Inflammatory macrophage (primary cell): ENCODE measurements around the gene SMIM26.

Experiments used
- DNase-seq, 2 donors: peaks; one replicate each; pipeline ENCODE4 v3.0.0-alpha.2; 2020 to 2022

SMIM26 gene

DNA sequence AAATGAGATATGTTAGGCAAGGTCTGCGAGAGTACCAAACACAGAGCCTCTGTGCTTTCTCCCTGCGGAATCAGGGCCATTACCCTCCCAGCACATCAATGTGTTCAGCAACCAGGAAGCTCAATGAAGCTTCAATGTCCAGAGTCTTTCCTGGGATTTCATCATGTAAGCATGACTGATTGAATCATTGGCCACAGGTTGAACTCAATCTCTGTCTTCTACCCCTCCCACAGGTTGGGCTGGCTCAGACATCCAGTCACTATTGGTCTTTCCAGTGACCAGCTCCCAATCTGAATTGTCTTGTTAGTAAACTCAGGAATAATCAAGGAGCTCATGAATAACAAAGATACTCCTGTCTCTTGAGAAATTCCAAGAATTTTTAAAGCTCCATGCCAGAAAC, 17.9 kb downstream of the SMIM26 start:
- DNase-seq = peak; percentile 15 to 66

DNA sequence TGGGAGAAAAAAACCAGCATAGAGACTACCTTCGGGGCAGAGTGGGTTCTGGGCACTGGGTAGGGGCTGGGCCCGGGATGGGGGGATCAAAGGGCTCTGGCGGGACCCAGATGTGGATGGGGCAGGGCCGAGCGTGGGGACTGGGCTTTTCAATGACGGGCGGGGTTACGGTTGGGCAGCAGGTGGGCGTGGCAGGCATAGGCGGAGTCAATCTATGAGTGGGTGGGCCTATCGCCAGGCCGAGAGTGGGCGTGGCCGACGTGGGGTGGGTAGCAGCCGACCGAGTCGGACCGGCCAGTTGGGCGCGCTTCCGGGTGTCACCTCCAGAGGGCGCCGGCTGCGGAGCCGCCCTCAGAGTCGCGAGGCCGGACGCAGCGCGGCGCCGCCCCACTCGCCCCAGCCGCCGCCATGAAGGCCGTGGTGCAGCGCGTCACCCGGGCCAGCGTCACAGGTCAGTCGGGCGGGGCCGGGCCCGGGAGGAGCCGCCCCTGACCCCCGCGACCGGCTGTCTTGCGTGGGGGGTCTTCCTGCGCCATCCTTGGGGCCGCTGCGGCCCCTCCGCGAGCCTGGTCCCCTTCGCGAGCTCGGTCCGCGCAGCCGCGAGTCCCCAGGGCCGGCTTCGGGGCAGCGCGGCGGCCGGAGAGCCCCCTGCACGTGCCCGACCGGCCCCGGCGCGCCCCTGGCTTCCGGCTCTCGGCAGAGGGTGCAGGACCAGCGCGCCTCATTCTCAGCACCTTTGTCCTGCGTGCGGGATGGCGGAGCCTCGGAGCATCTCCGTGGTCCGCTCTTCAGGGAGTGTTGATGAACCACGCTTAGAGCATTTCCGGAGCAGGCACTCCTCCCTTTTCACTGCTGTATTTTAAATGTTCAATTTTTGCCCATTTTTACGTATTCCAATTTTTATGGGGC, 20.7 kb downstream of the SMIM26 start, which contains the start of gene DTD1:
Gene DTD1, plus strand, starts transcription at position 390 of the 909 bp plus-strand sequence. Its CDS starts 19 bp downstream, at position 409.
- peak; percentile 94 to 96 for DNase-seq

DNA sequence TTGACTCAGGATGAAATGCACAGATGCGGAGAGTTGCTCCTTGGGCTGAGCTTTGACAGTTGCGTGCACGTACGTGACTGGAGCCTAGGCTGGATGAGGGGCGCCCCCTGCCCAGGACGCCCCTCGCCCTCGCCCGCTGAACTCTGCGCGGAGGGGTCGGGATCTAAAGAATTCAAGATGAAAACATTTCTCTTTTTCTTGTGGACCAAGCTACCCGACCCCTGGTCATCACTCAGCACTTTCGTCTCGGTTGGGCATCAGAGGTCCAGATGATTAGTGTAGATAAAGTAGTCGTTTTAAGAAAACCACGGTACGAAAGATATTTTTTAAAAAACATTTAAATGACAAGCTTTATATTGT, 21.3 kb downstream of the SMIM26 start:
- no peak for DNase-seq

DNA sequence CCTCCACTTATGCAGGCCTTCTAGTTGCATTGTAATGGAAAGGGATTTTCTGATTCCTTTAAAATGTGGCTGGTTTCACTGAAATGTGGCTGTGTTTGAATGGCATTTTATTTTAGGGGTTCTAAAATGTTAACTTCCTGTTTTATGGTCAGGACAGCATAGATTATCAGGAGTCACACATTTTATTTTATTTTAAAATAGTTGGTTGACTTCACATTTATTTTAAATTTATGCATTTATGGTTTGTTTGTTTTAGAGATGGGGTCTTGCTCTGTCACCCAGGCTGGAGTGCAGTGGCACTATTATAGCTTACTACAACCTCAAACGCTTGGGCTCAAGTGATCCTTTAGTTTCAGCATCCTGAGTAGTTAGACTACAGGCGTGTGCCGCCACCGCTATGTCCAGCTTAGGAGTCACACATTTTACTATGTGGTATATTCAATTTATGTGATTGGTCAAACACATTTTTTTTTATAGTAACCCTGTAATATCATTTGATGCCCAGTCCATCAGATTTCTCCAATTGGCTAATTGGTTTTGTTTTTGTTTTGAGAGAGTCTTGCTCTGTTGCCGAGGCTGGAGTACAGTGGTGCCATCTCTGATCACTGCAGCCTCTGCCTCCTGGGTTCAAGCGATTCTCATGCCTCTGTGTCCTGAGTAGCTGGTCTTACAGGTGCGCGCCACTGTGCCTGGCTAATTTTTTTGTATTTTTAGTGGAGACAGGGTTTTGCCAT, 22.9 kb downstream of the SMIM26 start:
- DNase-seq = no peak

DNA sequence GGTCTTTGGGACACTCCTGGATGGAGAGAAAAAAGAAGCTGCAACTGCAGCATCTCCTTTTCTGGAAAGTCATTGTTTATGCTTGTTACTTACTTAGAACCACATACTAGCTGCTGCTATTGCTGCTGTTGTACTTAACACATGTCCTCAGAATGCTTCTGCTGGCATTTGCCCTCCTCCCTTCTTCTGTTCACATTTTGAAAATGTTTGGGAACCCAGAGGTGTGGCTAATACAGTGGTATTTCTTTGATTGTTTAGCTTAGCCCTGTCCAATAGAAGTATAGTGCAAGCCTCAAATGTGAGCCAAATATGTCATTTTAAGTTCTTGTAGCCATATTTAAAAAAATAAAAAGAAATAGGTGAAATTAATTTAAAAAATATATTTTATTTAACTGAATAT, 29.0 kb downstream of the SMIM26 start:
- DNase-seq = no peak

DNA sequence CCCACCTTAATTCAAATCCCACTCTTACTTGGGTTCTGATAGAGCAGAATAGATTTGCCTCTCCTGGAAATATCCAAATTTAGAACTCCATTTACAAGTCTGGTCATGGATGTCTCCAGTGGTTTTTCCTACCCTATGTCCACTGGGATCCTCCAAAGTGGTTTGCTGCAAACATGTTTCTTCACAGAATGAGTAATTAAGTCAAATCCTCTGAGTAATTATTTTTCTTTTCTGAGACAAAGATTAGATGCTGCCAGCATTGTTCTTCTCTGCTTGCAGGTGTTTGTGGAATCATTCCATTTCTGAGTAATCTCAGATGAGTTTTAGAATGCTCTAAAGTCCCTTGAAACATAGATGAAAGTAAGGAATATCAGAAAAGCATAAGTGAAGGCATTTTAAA, 42.5 kb downstream of the SMIM26 start:
- no peak for DNase-seq

DNA sequence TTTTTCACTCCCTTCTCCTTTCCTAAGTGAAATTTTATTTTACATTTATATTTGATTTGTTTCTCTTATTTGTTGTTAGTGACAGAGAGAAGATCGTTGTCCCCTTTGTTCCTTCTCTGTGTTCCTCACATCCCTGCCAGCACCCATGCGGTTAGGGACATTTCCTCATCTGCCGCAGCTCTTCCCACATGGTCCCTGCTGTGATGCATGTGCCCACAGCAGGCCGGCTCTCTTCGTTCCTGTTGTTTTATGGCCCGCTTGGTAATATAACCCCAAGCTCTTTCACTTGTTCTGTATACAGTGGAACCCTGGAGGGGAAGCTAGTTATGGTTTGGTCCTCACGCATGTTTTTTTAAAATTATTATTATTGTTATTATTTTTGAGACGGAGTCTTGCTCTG, 44.3 kb downstream of the SMIM26 start:
- peak; percentile 8 to 44 for DNase-seq

DNA sequence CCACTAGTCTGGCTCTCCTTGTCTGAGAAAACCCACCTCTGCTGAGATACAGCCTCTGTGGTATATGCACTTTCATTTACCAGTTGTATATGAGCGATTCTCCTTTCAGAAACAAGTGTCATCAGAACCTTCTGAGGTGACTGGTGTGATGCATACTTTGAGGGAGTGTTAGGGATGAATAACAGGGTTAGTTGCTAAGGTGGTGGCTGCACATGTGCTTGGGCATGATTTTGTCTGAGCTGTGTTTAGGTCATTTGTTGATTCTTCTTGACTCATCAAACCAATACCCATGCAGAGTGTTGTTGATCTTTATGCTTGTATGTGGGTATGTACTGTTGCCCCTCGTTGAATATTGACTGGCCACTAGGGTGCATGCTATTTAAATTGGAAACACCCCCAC, 46.3 kb downstream of the SMIM26 start:
- DNase-seq = no peak

DNA sequence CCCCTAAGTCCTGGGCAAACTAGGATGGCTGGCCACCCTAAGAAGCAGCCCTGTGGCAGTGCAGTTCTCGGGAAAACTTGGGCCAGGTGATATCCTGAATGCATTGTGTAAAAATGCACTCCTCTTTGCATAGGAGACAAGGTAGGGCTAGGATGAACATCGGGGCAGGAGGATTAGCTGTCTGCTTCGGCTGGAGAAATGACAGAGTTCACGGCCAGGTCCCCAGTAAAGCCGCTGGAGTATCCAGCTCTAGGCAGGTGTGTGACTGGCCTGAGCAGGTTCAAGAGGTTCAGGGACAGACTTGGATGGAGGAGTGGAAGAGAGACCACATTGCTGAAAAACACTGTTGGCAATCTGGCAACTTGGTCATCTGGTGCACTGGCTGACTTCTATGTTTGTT, 47.0 kb downstream of the SMIM26 start:
- no peak for DNase-seq

DNA sequence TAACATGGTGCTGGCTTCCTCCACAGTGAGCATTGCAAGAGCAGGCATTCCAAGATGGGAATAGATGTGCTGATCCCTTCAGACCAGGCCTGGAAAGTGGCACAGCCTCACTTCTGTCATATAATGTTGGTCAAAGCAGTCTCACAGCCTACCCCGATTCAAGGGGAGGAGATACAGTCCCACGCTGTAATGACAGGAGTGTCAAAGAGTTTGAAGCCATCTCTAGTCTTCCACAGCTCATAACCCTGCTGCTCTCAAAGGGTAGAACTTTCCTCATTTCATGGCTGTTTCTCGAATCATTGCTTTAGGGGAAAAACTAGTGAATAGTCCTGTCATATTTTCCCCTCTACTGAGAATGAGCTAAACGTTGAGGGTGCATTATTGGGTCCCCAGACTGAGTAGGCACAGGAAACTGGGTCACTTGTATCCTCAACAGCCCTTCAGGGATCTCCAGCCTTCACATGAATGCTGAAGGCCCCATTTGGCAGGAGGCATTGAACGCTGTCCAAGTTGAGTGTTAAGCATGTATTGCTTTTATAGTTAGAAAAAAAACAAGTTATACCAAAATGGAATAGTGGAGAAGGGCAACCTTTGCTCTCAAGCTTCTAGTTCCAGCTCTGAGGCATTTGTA, 47.9 kb downstream of the SMIM26 start:
- no peak for DNase-seq
